HAP-1 (cell line): ENCODE measurements around the gene CEP95.

Experiments used
- DNase-seq, 2 experiments: peaks; one replicate each; pipeline ENCODE4 v3.0.0-alpha.2; 2016 to 2020; ENCODE audit warnings: low spot score in 2 of 2
- H3K27me3 ChIP-seq: fragments of 250-450 bp; sonication (Bioruptor Pico); 2 replicates; pipeline ENCODE4 v1.5.1; 2020; ENCODE audit warnings: low read depth, mild to moderate bottlenecking, moderate library complexity
- H3K36me3 ChIP-seq: fragments of 250-450 bp; sonication (Bioruptor Pico); replicated peaks from 2 replicates; pipeline ENCODE4 v1.5.1; 2020; ENCODE audit warnings: mild to moderate bottlenecking
- H3K4me1 ChIP-seq: fragments of 250-450 bp; sonication (Bioruptor Pico); 2 replicates; pipeline ENCODE4 v1.5.1; 2020; ENCODE audit warnings: mild to moderate bottlenecking
- H3K4me3 ChIP-seq: fragments of 250-450 bp; sonication (Bioruptor Pico); 2 replicates; pipeline ENCODE4 v1.5.1; 2020; ENCODE audit warnings: mild to moderate bottlenecking, moderate library complexity
- H3K9me3 ChIP-seq: fragments of 250-450 bp; sonication (Bioruptor Pico); 2 replicates; pipeline ENCODE4 v1.5.1; 2020; ENCODE audit warnings: mild to moderate bottlenecking, moderate library complexity
- in situ Hi-C: fragments of 300-500 bp; cut with MboI; formaldehyde crosslinking; loops from 3 replicates; pipeline ENCODE4 v1.14.3; 2020; ENCODE audit warnings: low sequenced_read_pairs, inconsistent platforms, mixed read lengths

Gene CEP95

GRCh38 chr17:64500487-64500859 lies 6.3 kb upstream of the CEP95 start:
- Histone ChIP-seq H3K4me1 (peaks cover 21% of the 10 kb centered on the region), H3K4me3 (no peak overlapping the region), H3K27me3 (no peaks in the 10 kb centered on the region), H3K36me3 (peaks cover 76% of the 10 kb centered on the region), H3K9me3 (no peaks in the 10 kb centered on the region)
- DNase-seq, result no peak
- in situ Hi-C loops, result loop anchor here (25.0 kb wide), 1 partner anchor 688 kb away; no protein-coding TSS in a partner anchor

GRCh38 chr17:64500862-64501765 lies 5.7 kb upstream of the CEP95 start:
- in situ Hi-C loops, result loop anchor here (25.0 kb wide), 1 partner anchor 689 kb away; no protein-coding TSS in a partner anchor

GRCh38 chr17:64502021-64502420 lies 4.8 kb upstream of the CEP95 start:
- in situ Hi-C loops, result loop anchor here (25.0 kb wide), 1 partner anchor 690 kb away; no protein-coding TSS in a partner anchor
- DNase-seq, result no peak
- peaks cover 21% of the 10 kb centered on the region for H3K4me1 ChIP-seq

More at GRCh38 chr17:64500862-64501765, 5.7 kb upstream of the CEP95 start:
- Histone ChIP-seq H3K4me1 (peaks cover 21% of the 10 kb centered on the region), H3K4me3 (no peak overlapping the region), H3K9me3 (no peaks in the 10 kb centered on the region), H3K27me3 (no peaks in the 10 kb centered on the region), H3K36me3 (peaks cover 79% of the 10 kb centered on the region)
- DNase-seq, result no peak

GRCh38 chr17:64502809-64503208 lies 4.0 kb upstream of the CEP95 start:
- Histone ChIP-seq H3K4me1 (peaks cover 14% of the 10 kb centered on the region), H3K27me3 (no peaks in the 10 kb centered on the region), H3K36me3 (peaks cover 77% of the 10 kb centered on the region), H3K9me3 (no peaks in the 10 kb centered on the region), H3K4me3 (no peak overlapping the region)
- in situ Hi-C loops, result loop anchor here (25.0 kb wide), 1 partner anchor 691 kb away; no protein-coding TSS in a partner anchor
- DNase-seq, result no peak

More at GRCh38 chr17:64502021-64502420, 4.8 kb upstream of the CEP95 start:
- Histone ChIP-seq H3K9me3 (no peaks in the 10 kb centered on the region), H3K27me3 (no peaks in the 10 kb centered on the region), H3K4me3 (no peak overlapping the region), H3K36me3 (peaks cover 79% of the 10 kb centered on the region)

GRCh38 chr17:64503341-64503740 lies 3.4 kb upstream of the CEP95 start:
- Histone ChIP-seq H3K4me1 (peaks cover 13% of the 10 kb centered on the region), H3K9me3 (no peaks in the 10 kb centered on the region), H3K36me3 (peaks cover 74% of the 10 kb centered on the region), H3K4me3 (no peak overlapping the region), H3K27me3 (no peaks in the 10 kb centered on the region)
- in situ Hi-C loops, result loop anchor here (25.0 kb wide), 1 partner anchor 691 kb away; no protein-coding TSS in a partner anchor
- DNase-seq, result no peak

GRCh38 chr17:64503821-64504768 lies 2.7 kb upstream of the CEP95 start:
- no peaks in the 10 kb centered on the region for H3K9me3 ChIP-seq
- H3K36me3 ChIP-seq, result peaks cover 74% of the 10 kb centered on the region
- H3K4me1 ChIP-seq, result peaks cover 11% of the 10 kb centered on the region

GRCh38 chr17:64504769-64505339 lies 1.9 kb upstream of the CEP95 start:
- peak overlapping the region; percentile 94 for H3K4me3 ChIP-seq
- DNase-seq, result no peak
- H3K9me3 ChIP-seq, result no peaks in the 10 kb centered on the region
- peaks cover 72% of the 10 kb centered on the region for H3K36me3 ChIP-seq
- in situ Hi-C loops, result loop anchor here (25.0 kb wide), 1 partner anchor 693 kb away; no protein-coding TSS in a partner anchor
- peaks cover 7% of the 10 kb centered on the region for H3K4me1 ChIP-seq
- no peaks in the 10 kb centered on the region for H3K27me3 ChIP-seq

More at GRCh38 chr17:64503821-64504768, 2.7 kb upstream of the CEP95 start:
- peak overlapping the region; percentile 94 for H3K4me3 ChIP-seq
- in situ Hi-C loops, result loop anchor here (25.0 kb wide), 1 partner anchor 692 kb away; no protein-coding TSS in a partner anchor
- H3K27me3 ChIP-seq, result no peaks in the 10 kb centered on the region
- no peak for DNase-seq

- in situ Hi-C loops, result loop anchor here (25.0 kb wide), 1 partner anchor 693 kb away; no protein-coding TSS in a partner anchor
- DNase-seq, result peak; percentile 82 to 90
- Histone ChIP-seq H3K4me1 (peaks cover 6% of the 10 kb centered on the region), H3K27me3 (no peaks in the 10 kb centered on the region), H3K9me3 (no peaks in the 10 kb centered on the region), H3K36me3 (peaks cover 72% of the 10 kb centered on the region), H3K4me3 (peak overlapping the region; percentile 94)
Measured at GRCh38 chr17:64505340-64506200, 1.2 kb upstream of the CEP95 start.

GRCh38 chr17:64506201-64506575 lies 589 bp upstream of the CEP95 start, which contains the start of gene DDX5:
Gene DDX5 (minus strand): TSS chr17:64506289. CDS start chr17:64506119, 170 bp downstream.
- in situ Hi-C loops, result loop anchor here (25.0 kb wide), 1 partner anchor 694 kb away; no protein-coding TSS in a partner anchor
- Histone ChIP-seq H3K4me1 (peaks cover 6% of the 10 kb centered on the region), H3K4me3 (peak within 1 kb of the TSS; percentile 94), H3K36me3 (peaks cover 69% of the 10 kb centered on the region), H3K27me3 (no peaks in the 10 kb centered on the region), H3K9me3 (no peaks in the 10 kb centered on the region)
- peak in 1 of 2 experiments; percentile 98 for DNase-seq

GRCh38 chr17:64507413-64507782 lies 621 bp downstream of the CEP95 start:
- H3K27me3 ChIP-seq, result no peaks in the 10 kb centered on the region
- H3K36me3 ChIP-seq, result peaks cover 67% of the 10 kb centered on the region
- peaks cover 11% of the 10 kb centered on the region for H3K4me1 ChIP-seq
- peak overlapping the region; percentile 94 for H3K4me3 ChIP-seq
- in situ Hi-C loops, result loop anchor here (25.0 kb wide), 1 partner anchor 695 kb away; no protein-coding TSS in a partner anchor
- no peaks in the 10 kb centered on the region for H3K9me3 ChIP-seq
- DNase-seq, result peak; percentile 81 to 92

GRCh38 chr17:64508683-64509082 lies 1.9 kb downstream of the CEP95 start:
- in situ Hi-C loops, result loop anchor here (25.0 kb wide), 1 partner anchor 696 kb away; no protein-coding TSS in a partner anchor
- H3K36me3 ChIP-seq, result peaks cover 67% of the 10 kb centered on the region

GRCh38 chr17:64509179-64509578 lies 2.4 kb downstream of the CEP95 start:
- no peak for DNase-seq
- no peaks in the 10 kb centered on the region for H3K9me3 ChIP-seq
- in situ Hi-C loops, result loop anchor here (25.0 kb wide), 1 partner anchor 697 kb away; no protein-coding TSS in a partner anchor
- peaks cover 8% of the 10 kb centered on the region for H3K4me1 ChIP-seq
- peaks cover 67% of the 10 kb centered on the region for H3K36me3 ChIP-seq
- H3K4me3 ChIP-seq, result no peak overlapping the region
- H3K27me3 ChIP-seq, result no peaks in the 10 kb centered on the region

More at GRCh38 chr17:64508683-64509082, 1.9 kb downstream of the CEP95 start:
- DNase-seq, result no peak
- no peaks in the 10 kb centered on the region for H3K27me3 ChIP-seq
- H3K9me3 ChIP-seq, result no peaks in the 10 kb centered on the region
- H3K4me3 ChIP-seq, result no peak overlapping the region
- peaks cover 11% of the 10 kb centered on the region for H3K4me1 ChIP-seq
